HEK293T (cell line): ENCODE data around the gene EXOC4.
"Not testable (repeated sequence)": the region's sequence is repeated elsewhere in the genome, so short reads cannot be mapped to it uniquely, and the experiment has no call there.

Experiments used
- CTCF ChIA-PET: fragments of 350-600 bp; formaldehyde crosslinking; extraction: SDS; loops from one replicate; lab custom pipeline; 2021; ENCODE audit warnings: antibody characterized with exemption, inconsistent platforms; lab: Yijun Ruan, JAX
- POLR2A ChIA-PET: fragments of 350-600 bp; formaldehyde crosslinking; extraction: SDS; loops from one replicate; lab custom pipeline; 2020; ENCODE audit warnings: antibody characterized with exemption, inconsistent platforms; lab: Yijun Ruan, JAX
- DNase-seq: peaks from one replicate; pipeline ENCODE4 v3.0.0; 2012; ENCODE audit warnings: mixed read lengths; ENCODE audit errors: extremely low spot score
- ARNT ChIP-seq: fragments of 450-650 bp; IDR thresholded peaks from 2 replicates; pipeline ENCODE4 v1.6.1; 2017; ENCODE audit warnings: mild to moderate bottlenecking
- BHLHE40 ChIP-seq: fragments of 450-650 bp; IDR thresholded peaks from 2 replicates; pipeline ENCODE4 v1.6.1; 2016; ENCODE audit warnings: mild to moderate bottlenecking, moderate library complexity, borderline replicate concordance
- CTBP1 ChIP-seq: fragments of 450-650 bp; IDR thresholded peaks from 2 replicates; pipeline ENCODE4 v1.6.1; 2016; ENCODE audit warnings: borderline replicate concordance
- ELF4 ChIP-seq: fragments of 450-650 bp; IDR thresholded peaks from 2 replicates; pipeline ENCODE4 v1.6.1; 2017; ENCODE audit warnings: antibody characterized with exemption
- FOXA1 ChIP-seq: fragments of 450-650 bp; IDR thresholded peaks from 2 replicates; pipeline ENCODE4 v1.6.1; 2016; ENCODE audit warnings: mild to moderate bottlenecking
- FOXK2 ChIP-seq: fragments of 450-650 bp; IDR thresholded peaks from 2 replicates; pipeline ENCODE4 v1.6.1; 2016; ENCODE audit warnings: mild to moderate bottlenecking
- FOXM1 ChIP-seq: fragments of 450-650 bp; IDR thresholded peaks from 2 replicates; pipeline ENCODE4 v1.6.1; 2017; ENCODE audit warnings: mild to moderate bottlenecking, borderline replicate concordance
- HDGF ChIP-seq: fragments of 450-650 bp; IDR thresholded peaks from 2 replicates; pipeline ENCODE4 v1.6.1; 2017; ENCODE audit warnings: antibody characterized with exemption, borderline replicate concordance
- L3MBTL2 ChIP-seq: fragments of 450-650 bp; conservative IDR thresholded peaks from 2 replicates; pipeline ENCODE4 v1.6.1; 2016; ENCODE audit warnings: mild to moderate bottlenecking
- LEF1 ChIP-seq: fragments of 450-650 bp; IDR thresholded peaks from 2 replicates; pipeline ENCODE4 v1.6.1; 2017; ENCODE audit warnings: mild to moderate bottlenecking, borderline replicate concordance
- NFRKB ChIP-seq: fragments of 450-650 bp; IDR thresholded peaks from 2 replicates; pipeline ENCODE4 v1.6.1; 2016; ENCODE audit warnings: mild to moderate bottlenecking, moderate library complexity
- SP1 ChIP-seq: fragments of 450-650 bp; IDR thresholded peaks from 2 replicates; pipeline ENCODE4 v1.6.1; 2017
- SUZ12 ChIP-seq: fragments of 450-650 bp; IDR thresholded peaks from 2 replicates; pipeline ENCODE4 v1.6.1; 2016; ENCODE audit warnings: mild to moderate bottlenecking
- TARDBP ChIP-seq: fragments of 450-650 bp; IDR thresholded peaks from 2 replicates; pipeline ENCODE4 v1.6.1; 2016
- ZNF384 ChIP-seq: fragments of 450-650 bp; IDR thresholded peaks from 2 replicates; pipeline ENCODE4 v1.6.1; 2016
- TF ChIP-seq, protein P1 (sequence below): fragments of 450-650 bp; IDR thresholded peaks from 2 replicates; pipeline ENCODE4 v1.6.1; 2016

Gene EXOC4

GRCh38 chr7:133273227-133273626 is 20.3 kb downstream of the EXOC4 start:
- TF ChIP-seq FOXA1 (no peak), CTBP1 (no peak), L3MBTL2 (no peak), LEF1 (no peak), FOXK2 (no peak), FOXM1 (no peak), NFRKB (no peak), TARDBP (no peak), HDGF (no peak), ZNF384 (no peak)
- TF ChIP-seq, protein P1, sequence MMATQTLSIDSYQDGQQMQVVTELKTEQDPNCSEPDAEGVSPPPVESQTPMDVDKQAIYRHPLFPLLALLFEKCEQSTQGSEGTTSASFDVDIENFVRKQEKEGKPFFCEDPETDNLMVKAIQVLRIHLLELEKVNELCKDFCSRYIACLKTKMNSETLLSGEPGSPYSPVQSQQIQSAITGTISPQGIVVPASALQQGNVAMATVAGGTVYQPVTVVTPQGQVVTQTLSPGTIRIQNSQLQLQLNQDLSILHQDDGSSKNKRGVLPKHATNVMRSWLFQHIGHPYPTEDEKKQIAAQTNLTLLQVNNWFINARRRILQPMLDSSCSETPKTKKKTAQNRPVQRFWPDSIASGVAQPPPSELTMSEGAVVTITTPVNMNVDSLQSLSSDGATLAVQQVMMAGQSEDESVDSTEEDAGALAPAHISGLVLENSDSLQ, result no peak
- DNase-seq, result no peak
- POLR2A ChIA-PET, result no interaction called here
- CTCF ChIA-PET, result interaction anchor here (0.7 kb wide), 1 partner anchor 71 kb away, joined by 3 read pairs; no protein-coding TSS in a partner anchor

DNA sequence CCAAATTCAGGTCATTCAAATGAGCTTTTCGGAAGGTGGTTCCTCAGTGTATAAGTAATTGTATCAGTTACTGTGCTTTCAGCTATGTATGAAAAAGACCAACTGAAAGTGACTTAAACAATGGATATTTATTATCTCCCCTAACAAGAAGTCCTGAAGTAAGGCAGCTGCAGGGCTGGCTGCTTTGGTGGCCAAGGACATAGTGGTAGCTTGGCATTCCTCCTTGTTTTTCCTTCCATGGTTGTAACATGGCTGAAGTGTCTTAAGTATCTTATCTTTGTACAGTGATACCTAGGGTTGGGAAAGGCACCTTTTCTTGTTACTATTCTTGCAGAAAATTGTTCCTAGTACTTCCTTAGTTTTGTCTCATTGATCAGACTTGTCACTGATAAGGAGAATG is 21.4 kb downstream of the EXOC4 start:
- no peak for DNase-seq
- ChIA-PET CTCF (no interaction called here), POLR2A (no interaction called here)
- TF ChIP-seq BHLHE40, result no peak
- no peak for TF ChIP-seq CTBP1
- TF ChIP-seq TARDBP, result no peak
- TF ChIP-seq, protein P1, result no peak
- TF ChIP-seq SUZ12, result no peak
- no peak for TF ChIP-seq ARNT
- TF ChIP-seq NFRKB, result no peak
- TF ChIP-seq FOXA1, result no peak
- TF ChIP-seq ZNF384, result no peak

DNA sequence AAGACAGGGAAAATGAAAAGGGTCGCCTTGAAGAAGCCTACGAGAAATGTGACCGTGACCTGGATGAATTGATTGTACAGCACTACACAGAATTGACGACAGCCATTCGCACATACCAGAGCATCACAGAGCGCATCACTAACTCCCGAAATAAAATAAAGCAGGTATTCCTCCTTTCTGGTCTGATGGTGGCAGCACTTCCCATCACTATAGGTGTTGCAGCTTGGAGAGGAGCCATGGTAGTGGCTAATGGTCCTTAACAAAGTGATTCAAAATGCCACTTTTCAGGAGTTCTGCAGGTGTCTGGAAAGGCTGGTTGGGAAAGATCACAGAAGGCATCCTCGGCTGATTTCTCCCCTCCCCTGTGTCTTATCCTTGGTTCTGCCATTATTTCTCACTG is 22.1 kb downstream of the EXOC4 start:
- no peak for DNase-seq
- POLR2A ChIA-PET, result no interaction called here
- TF ChIP-seq HDGF (no peak), L3MBTL2 (no peak)
- CTCF ChIA-PET, result no interaction called here

DNA sequence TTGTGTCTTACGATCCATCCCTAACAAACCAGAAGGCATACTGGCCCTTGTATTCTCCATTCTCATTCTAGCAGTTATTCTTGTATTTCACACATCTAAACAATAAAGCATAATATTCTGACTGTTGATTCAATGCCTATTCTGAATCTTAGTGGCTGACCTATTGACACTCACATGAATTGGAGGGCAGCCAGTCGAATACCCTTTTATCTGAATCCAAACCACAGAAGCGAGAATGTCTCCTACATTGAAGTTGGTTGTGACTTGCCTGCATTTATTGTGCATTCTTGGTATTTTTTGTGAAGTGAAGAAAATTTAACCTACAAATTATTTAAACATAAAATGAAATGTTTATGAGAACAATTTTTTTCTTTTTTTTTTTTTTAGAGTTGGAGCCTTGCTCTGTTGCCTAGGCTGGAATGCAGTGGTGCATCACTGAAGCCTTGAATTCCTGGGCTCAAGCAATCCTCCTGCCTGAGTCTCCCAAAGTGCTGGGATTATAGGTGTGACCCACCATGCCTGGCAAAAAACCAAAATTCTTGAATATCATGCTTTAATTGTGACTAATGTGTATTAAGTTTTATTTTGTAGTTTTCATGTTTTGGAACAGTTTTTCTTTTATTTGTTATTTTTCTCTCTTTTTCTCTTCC is 22.7 kb downstream of the EXOC4 start:
- CTCF ChIA-PET, result no interaction called here
- DNase-seq, result no peak
- no peak for TF ChIP-seq ZNF384
- no peak for TF ChIP-seq TARDBP
- no peak for TF ChIP-seq SUZ12
- TF ChIP-seq ARNT, result no peak
- no peak for TF ChIP-seq CTBP1
- no peak for TF ChIP-seq LEF1
- TF ChIP-seq BHLHE40, result no peak
- no peak for TF ChIP-seq FOXM1
- TF ChIP-seq HDGF, result no peak
- TF ChIP-seq L3MBTL2, result no peak
- TF ChIP-seq SP1, result no peak
- TF ChIP-seq ELF4, result no peak
- no peak for TF ChIP-seq NFRKB
- POLR2A ChIA-PET, result no interaction called here

GRCh38 chr7:133278975-133279374 is 26.1 kb downstream of the EXOC4 start:
- CTCF ChIA-PET, POLR2A ChIA-PET, DNase-seq: not testable (repeated sequence)

- TF ChIP-seq SP1 (no peak), ARNT (no peak), NFRKB (no peak), FOXA1 (no peak), ELF4 (no peak), SUZ12 (no peak), BHLHE40 (no peak)
- CTCF ChIA-PET, result interaction anchor here (0.7 kb wide), 1 partner anchor 474 kb away, joined by 3 read pairs; no protein-coding TSS in a partner anchor
- DNase-seq, result no peak
- POLR2A ChIA-PET, result no interaction called here
Measured at GRCh38 chr7:133282094-133282493, 29.2 kb downstream of the EXOC4 start.

GRCh38 chr7:133284092-133284491 is 31.2 kb downstream of the EXOC4 start:
- ChIA-PET CTCF (interaction anchor here (0.6 to 1.2 kb wide), 2 partner anchors 11 to 536 kb away, joined by 4 to 6 read pairs; no protein-coding TSS in a partner anchor), POLR2A (no interaction called here)
- TF ChIP-seq TARDBP (no peak), CTBP1 (no peak), L3MBTL2 (no peak), SP1 (no peak), FOXK2 (no peak), ARNT (no peak), FOXM1 (no peak), SUZ12 (no peak)
- DNase-seq, result no peak

DNA sequence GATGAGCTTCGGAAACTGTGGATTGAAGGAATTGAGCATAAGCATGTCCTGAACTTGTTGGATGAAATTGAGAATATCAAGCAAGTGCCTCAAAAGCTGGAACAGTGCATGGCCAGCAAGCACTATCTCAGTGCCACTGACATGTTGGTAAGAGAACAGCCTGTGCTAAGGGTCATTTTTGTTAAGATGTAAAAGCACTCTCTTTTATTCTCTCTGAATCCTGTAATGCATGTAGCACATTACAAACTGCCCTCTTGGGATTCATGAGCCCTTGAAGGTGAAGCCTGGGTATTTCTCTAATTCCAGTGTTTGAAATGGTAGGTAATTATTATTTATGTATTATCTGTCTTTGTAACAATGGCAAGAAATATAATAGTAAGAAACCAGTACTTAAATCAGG is 36.1 kb downstream of the EXOC4 start:
- CTCF ChIA-PET, result no interaction called here

More for the DNA sequence above, 36.1 kb downstream of the EXOC4 start:
- TF ChIP-seq TARDBP (no peak), ARNT (no peak), ZNF384 (no peak), FOXM1 (no peak), SP1 (no peak), HDGF (no peak)
- TF ChIP-seq, protein P1, result no peak
- POLR2A ChIA-PET, result no interaction called here
- DNase-seq, result no peak
